Measurements from ENCODE around the gene XCL1. TPM values are rescaled to one million over a fixed set of nuclear protein-coding genes. Genes with fewer than 3 reads are reported as not detected.

XCL1 gene
- total RNA-seq, 1 experiment from 2014 or later = not detected

GRCh38 chr1:168614235-168614634 lies 37.8 kb downstream of the XCL1 start:
- Histone ChIP-seq H3F3A (ENCODE audit: low read length, unreplicated experiment) (no peaks in the 10 kb centered on the region), H4K20me1 (ENCODE audit: low read length) (no peaks in the 10 kb centered on the region), H3K4me3 (ENCODE audit: low read length) (no peak overlapping the region), H2AFZ (ENCODE audit: low read length) (no peak overlapping the region), H3K27me3 (ENCODE audit: low read length) (no peaks in the 10 kb centered on the region), H3K27ac (ENCODE audit: low read length) (no peak overlapping the region), H3K79me2 (ENCODE audit: low read length) (no peaks in the 10 kb centered on the region), H3K9me3 (ENCODE audit: low read length) (no peaks in the 10 kb centered on the region), H3K4me1 (ENCODE audit: insufficient read depth, low read length) (no peaks in the 10 kb centered on the region), H3K4me2 (ENCODE audit: low read length) (no peak overlapping the region), H3K9ac (ENCODE audit: low read length) (no peak overlapping the region), H3K36me3 (ENCODE audit: low read depth, low read length) (no peaks in the 10 kb centered on the region), H3K9me2 (replicated peaks; ENCODE audit: low read length) (no peaks in the 10 kb centered on the region)
- DNase-seq (no peak), ATAC-seq (no peak)
- TF ChIP-seq EZH2phosphoT487 (IDR thresholded peaks at IDR 0.05; ENCODE audit: borderline replicate concordance, low read length) (no peak), EZH2 (IDR thresholded peaks at IDR 0.05; ENCODE audit: low read length, unreplicated experiment) (no peak), CTCF (conservative IDR thresholded peaks at IDR 0.05; ENCODE audit: low read depth, low read length) (no peak)
- CTCF ChIA-PET = no interaction called here
- POLR2A ChIA-PET (ENCODE audit: unreplicated experiment) = no interaction called here
- BruUV-seq (replicated peaks) = no TSS peak
- intact Hi-C loops (cut with micrococcal nuclease) = no loop called here

GRCh38 chr1:168615965-168616364 lies 39.6 kb downstream of the XCL1 start:
- H2AFZ ChIP-seq (ENCODE audit: low read length) = no peak overlapping the region
- TF ChIP-seq EZH2phosphoT487 (IDR thresholded peaks at IDR 0.05; ENCODE audit: borderline replicate concordance, low read length) (no peak), EZH2 (IDR thresholded peaks at IDR 0.05; ENCODE audit: low read length, unreplicated experiment) (no peak), CTCF (conservative IDR thresholded peaks at IDR 0.05; ENCODE audit: low read depth, low read length) (no peak)
- no peaks in the 10 kb centered on the region for H3K9me3 ChIP-seq (ENCODE audit: low read length)
- H3K27ac ChIP-seq (ENCODE audit: low read length) = no peak overlapping the region
- no peaks in the 10 kb centered on the region for H3K36me3 ChIP-seq (ENCODE audit: low read depth, low read length)
- ChIA-PET POLR2A (ENCODE audit: unreplicated experiment) (no interaction called here), CTCF (no interaction called here)
- no peak for DNase-seq
- intact Hi-C loops (cut with micrococcal nuclease) = no loop called here
- no peaks in the 10 kb centered on the region for H3K4me1 ChIP-seq (ENCODE audit: insufficient read depth, low read length)
- H3F3A ChIP-seq (ENCODE audit: low read length, unreplicated experiment) = no peaks in the 10 kb centered on the region
- H3K4me2 ChIP-seq (ENCODE audit: low read length) = no peak overlapping the region
- H4K20me1 ChIP-seq (ENCODE audit: low read length) = no peaks in the 10 kb centered on the region
- H3K9ac ChIP-seq (ENCODE audit: low read length) = no peak overlapping the region
- H3K27me3 ChIP-seq (ENCODE audit: low read length) = no peaks in the 10 kb centered on the region
- no peaks in the 10 kb centered on the region for H3K9me2 ChIP-seq (replicated peaks; ENCODE audit: low read length)
- H3K79me2 ChIP-seq (ENCODE audit: low read length) = no peaks in the 10 kb centered on the region
- no TSS peak for BruUV-seq (replicated peaks)
- no peak for ATAC-seq
- H3K4me3 ChIP-seq (ENCODE audit: low read length) = no peak overlapping the region

GRCh38 chr1:168617974-168618750 lies 41.8 kb downstream of the XCL1 start:
- no peaks in the 10 kb centered on the region for H3F3A ChIP-seq (ENCODE audit: low read length, unreplicated experiment)
- H3K4me3 ChIP-seq (ENCODE audit: low read length) = no peak overlapping the region
- H3K79me2 ChIP-seq (ENCODE audit: low read length) = no peaks in the 10 kb centered on the region
- intact Hi-C loops (cut with micrococcal nuclease) = no loop called here
- peaks cover 5% of the 10 kb centered on the region for H3K4me1 ChIP-seq (ENCODE audit: insufficient read depth, low read length)
- no TSS peak for BruUV-seq (replicated peaks)
- ChIA-PET POLR2A (ENCODE audit: unreplicated experiment) (no interaction called here), CTCF (no interaction called here)
- H3K27ac ChIP-seq (ENCODE audit: low read length) = no peak overlapping the region
- DNase-seq = no peak
- ATAC-seq = no peak
- no peaks in the 10 kb centered on the region for H3K9me3 ChIP-seq (ENCODE audit: low read length)
- H2AFZ ChIP-seq (ENCODE audit: low read length) = no peak overlapping the region
- no peak overlapping the region for H3K4me2 ChIP-seq (ENCODE audit: low read length)
- H3K27me3 ChIP-seq (ENCODE audit: low read length) = no peaks in the 10 kb centered on the region
- H3K36me3 ChIP-seq (ENCODE audit: low read depth, low read length) = no peaks in the 10 kb centered on the region
- H3K9me2 ChIP-seq (replicated peaks; ENCODE audit: low read length) = no peaks in the 10 kb centered on the region
- TF ChIP-seq CTCF (conservative IDR thresholded peaks at IDR 0.05; ENCODE audit: low read depth, low read length) (no peak), EZH2phosphoT487 (IDR thresholded peaks at IDR 0.05; ENCODE audit: borderline replicate concordance, low read length) (no peak), EZH2 (IDR thresholded peaks at IDR 0.05; ENCODE audit: low read length, unreplicated experiment) (no peak)
- no peak overlapping the region for H3K9ac ChIP-seq (ENCODE audit: low read length)
- no peaks in the 10 kb centered on the region for H4K20me1 ChIP-seq (ENCODE audit: low read length)

Data from PC-3 (cell line).